ENCODE data around the gene LHFPL6.

LHFPL6 gene

GRCh38 chr13:39379667-39380655 lies 223.0 kb downstream of the LHFPL6 start:
- DNase-seq (ENCODE audit: low read depth), result no peak

GRCh38 chr13:39379118-39379517 lies 223.9 kb downstream of the LHFPL6 start:
- DNase-seq (ENCODE audit: low read depth), result no peak

- DNase-seq (ENCODE audit: low read depth), result no peak
These were observed 224.7 kb downstream of the LHFPL6 start for GRCh38 chr13:39378306-39378705.

GRCh38 chr13:39377699-39378098 lies 225.3 kb downstream of the LHFPL6 start:
- no peak for DNase-seq (ENCODE audit: low read depth)

GRCh38 chr13:39376076-39376475 lies 226.9 kb downstream of the LHFPL6 start:
- no peak for DNase-seq (ENCODE audit: low read depth)

GRCh38 chr13:39375601-39376000 lies 227.4 kb downstream of the LHFPL6 start:
- DNase-seq (ENCODE audit: low read depth), result no peak

- no peak for DNase-seq (ENCODE audit: low read depth)
These were observed 228.2 kb downstream of the LHFPL6 start for GRCh38 chr13:39374741-39375189.

GRCh38 chr13:39373145-39373544 lies 229.8 kb downstream of the LHFPL6 start:
- no peak for DNase-seq (ENCODE audit: low read depth)

GRCh38 chr13:39371706-39372105 lies 231.3 kb downstream of the LHFPL6 start:
- no peak for DNase-seq (ENCODE audit: low read depth)

GRCh38 chr13:39370554-39370953 lies 232.4 kb downstream of the LHFPL6 start:
- DNase-seq (ENCODE audit: low read depth), result no peak

- DNase-seq (ENCODE audit: low read depth), result no peak
These were observed 232.9 kb downstream of the LHFPL6 start for GRCh38 chr13:39370048-39370447.

- DNase-seq (ENCODE audit: low read depth), result no peak
These were observed 233.7 kb downstream of the LHFPL6 start for GRCh38 chr13:39369161-39369890.

GRCh38 chr13:39365879-39366278 lies 237.1 kb downstream of the LHFPL6 start:
- no peak for DNase-seq (ENCODE audit: low read depth)

GRCh38 chr13:39364947-39365468 lies 238.0 kb downstream of the LHFPL6 start:
- no peak for DNase-seq (ENCODE audit: low read depth)

- no peak for DNase-seq (ENCODE audit: low read depth)
These were observed 239.6 kb downstream of the LHFPL6 start for GRCh38 chr13:39363382-39363772.

GRCh38 chr13:39362652-39363381 lies 240.2 kb downstream of the LHFPL6 start:
- DNase-seq (ENCODE audit: low read depth), result no peak

- DNase-seq (ENCODE audit: low read depth), result no peak
These were observed 249.0 kb downstream of the LHFPL6 start for GRCh38 chr13:39353988-39354387.

- DNase-seq (ENCODE audit: low read depth), result no peak
These were observed 252.5 kb downstream of the LHFPL6 start for GRCh38 chr13:39350461-39350881.

GRCh38 chr13:39349391-39349960 lies 253.5 kb downstream of the LHFPL6 start:
- no peak for DNase-seq (ENCODE audit: low read depth)

- no peak for DNase-seq (ENCODE audit: low read depth)
These were observed 254.8 kb downstream of the LHFPL6 start for GRCh38 chr13:39347926-39348901.
